Neuronal stem cell (in vitro differentiated cells): ENCODE data around the gene PMS2.
"Not testable (repeated sequence)": the region's sequence is repeated elsewhere in the genome, so short reads cannot be mapped to it uniquely, and the experiment has no call there.

Experiments used
- DNase-seq: peaks from one replicate; pipeline ENCODE4 v3.0.0-alpha.2; 2013; ENCODE audit warnings: low spot score
- H2AFZ ChIP-seq: one replicate; pipeline ENCODE4 v1.6.1; 2013; ENCODE audit warnings: mild to moderate bottlenecking, low read length, inconsistent platforms
- H2AK5ac ChIP-seq: 2 replicates; pipeline ENCODE4 v1.6.1; 2013; ENCODE audit warnings: low read depth, mild to moderate bottlenecking, inconsistent platforms, low read length, moderate library complexity, mixed read lengths
- H2BK120ac ChIP-seq: 2 replicates; pipeline ENCODE4 v1.6.1; 2013; ENCODE audit warnings: low read depth, mild to moderate bottlenecking, inconsistent platforms, low read length, moderate library complexity, mixed read lengths
- H2BK12ac ChIP-seq: one replicate; pipeline ENCODE4 v1.6.1; 2013; ENCODE audit warnings: low read length, inconsistent platforms
- H2BK15ac ChIP-seq: 2 replicates; pipeline ENCODE4 v1.6.1; 2013; ENCODE audit warnings: mild to moderate bottlenecking, low read length, inconsistent platforms, mixed read lengths
- H2BK5ac ChIP-seq: one replicate; pipeline ENCODE4 v1.6.1; 2013; ENCODE audit warnings: inconsistent platforms, mild to moderate bottlenecking, low read length, moderate library complexity
- H3K14ac ChIP-seq: one replicate; pipeline ENCODE4 v1.6.1; 2013; ENCODE audit warnings: low read length, inconsistent platforms
- H3K18ac ChIP-seq: 2 replicates; pipeline ENCODE4 v1.6.1; 2013; ENCODE audit warnings: low read length, inconsistent platforms
- H3K23ac ChIP-seq: 2 replicates; pipeline ENCODE4 v1.6.1; 2013; ENCODE audit warnings: low read depth, mild to moderate bottlenecking, mixed read lengths, low read length, inconsistent platforms; ENCODE audit not compliant: poor library complexity
- H3K27ac ChIP-seq: replicated peaks from 3 replicates; pipeline ENCODE4 v1.5.1; 2013; ENCODE audit warnings: low read length, inconsistent platforms
- H3K27me3 ChIP-seq, 3 experiments: 2 replicates each; pipeline ENCODE4 v1.6.1; 2013; ENCODE audit warnings: low read length in 3 of 3, mild to moderate bottlenecking in 2 of 3, inconsistent platforms in 1 of 3, low read depth in 1 of 3, mixed read lengths in 1 of 3, moderate library complexity in 1 of 3; ENCODE audit not compliant: control insufficient read depth in 3 of 3, insufficient read depth in 3 of 3
- H3K36me3 ChIP-seq, 2 donors: replicated peaks in 1 of 2; 2 replicates each; pipeline ENCODE4 v1.6.1; 2013; ENCODE audit warnings: low read length in 2 of 2; ENCODE audit not compliant: control insufficient read depth in 2 of 2, insufficient read depth in 2 of 2
- H3K4ac ChIP-seq: 2 replicates; pipeline ENCODE4 v1.6.1; 2013; ENCODE audit warnings: inconsistent platforms, mild to moderate bottlenecking, low read length, moderate library complexity
- H3K4me1 ChIP-seq, 2 donors: 1 replicate in 1 of 2; 2 replicates in 1 of 2; pipeline ENCODE4 v1.6.1; 2013; ENCODE audit warnings: low read length in 2 of 2, low read depth in 1 of 2; ENCODE audit not compliant: control insufficient read depth in 2 of 2, insufficient read depth in 1 of 2
- H3K4me2 ChIP-seq: one replicate; pipeline ENCODE4 v1.6.1; 2013; ENCODE audit warnings: mild to moderate bottlenecking, low read length, inconsistent platforms; ENCODE audit not compliant: insufficient read depth, poor library complexity, severe bottlenecking
- H3K4me3 ChIP-seq, 2 donors: 2 replicates each; pipeline ENCODE4 v1.5.1; 2013; ENCODE audit warnings: low read length in 2 of 2, mild to moderate bottlenecking in 2 of 2, inconsistent platforms in 1 of 2, moderate library complexity in 1 of 2
- H3K79me1 ChIP-seq: one replicate; pipeline ENCODE4 v1.6.1; 2013; ENCODE audit warnings: low read depth, mild to moderate bottlenecking, inconsistent platforms, low read length, moderate library complexity
- H3K9ac ChIP-seq: one replicate; pipeline ENCODE4 v1.6.1; 2013; ENCODE audit warnings: mild to moderate bottlenecking, low read depth, low read length, inconsistent platforms; ENCODE audit not compliant: poor library complexity
- H3K9me3 ChIP-seq, 2 donors: replicated peaks in 1 of 2; 2 replicates each; pipeline versions ENCODE3 to v1.6.1; 2013; ENCODE audit warnings: low read length in 2 of 2, mild to moderate bottlenecking in 2 of 2, inconsistent platforms in 1 of 2, low read depth in 1 of 2, mixed read lengths in 1 of 2, moderate library complexity in 1 of 2; ENCODE audit not compliant: control insufficient read depth in 2 of 2, insufficient read depth in 1 of 2
- H4K8ac ChIP-seq: one replicate; pipeline ENCODE4 v1.6.1; 2013; ENCODE audit warnings: low read depth, mild to moderate bottlenecking, inconsistent platforms, low read length, moderate library complexity
- H4K91ac ChIP-seq: one replicate; pipeline ENCODE4 v1.6.1; 2013; ENCODE audit warnings: low read length, low read depth, mild to moderate bottlenecking, inconsistent platforms; ENCODE audit not compliant: poor library complexity
- WGBS, 2 donors: extraction: QIAGEN DNeasy Blood & Tissue Kit; methylation state at CpG; one replicate each; pipeline ENCODE4 v1.1.7; 2013; ENCODE audit warnings: missing lambda C conversion rate in 2 of 2, mixed read lengths in 1 of 2; ENCODE audit not compliant: insufficient read length in 2 of 2, insufficient replicate concordance in 1 of 2; ENCODE audit errors: extremely low coverage in 2 of 2; 5-methylcytosine and 5-hydroxymethylcytosine counted together

Gene PMS2

DNA sequence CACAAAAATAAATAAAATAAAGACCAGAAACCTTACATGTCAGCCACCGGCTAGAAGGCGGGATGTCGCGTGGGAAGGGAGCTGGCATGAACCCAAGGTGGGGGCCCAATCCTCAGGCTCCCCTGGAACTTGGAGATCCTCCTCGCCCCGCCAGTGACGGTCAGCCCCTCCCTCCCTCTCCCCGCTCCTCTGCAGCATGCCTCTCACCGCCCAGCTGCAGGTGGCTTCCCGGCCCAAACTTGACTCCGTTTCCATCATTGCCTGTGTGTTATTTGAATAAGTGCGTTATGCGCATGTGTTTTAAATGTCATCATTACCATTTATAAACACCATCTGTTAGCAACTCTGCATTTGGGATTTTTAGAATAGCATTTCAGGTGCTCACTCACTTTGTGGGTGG is 45.6 kb downstream of the PMS2 start:
- not testable (repeated sequence) for H3K4ac ChIP-seq, H2BK12ac ChIP-seq, H3K27me3 ChIP-seq, H3K36me3 ChIP-seq, H3K9ac ChIP-seq, H2BK5ac ChIP-seq, H4K8ac ChIP-seq, H2AFZ ChIP-seq, H3K4me1 ChIP-seq, H2BK120ac ChIP-seq, H3K27ac ChIP-seq, H3K4me2 ChIP-seq, H3K18ac ChIP-seq, H3K14ac ChIP-seq, H3K4me3 ChIP-seq, DNase-seq, H3K23ac ChIP-seq, H2BK15ac ChIP-seq, H3K79me1 ChIP-seq, H2AK5ac ChIP-seq, H4K91ac ChIP-seq, H3K9me3 ChIP-seq
- no CpG with 5 or more reads among the region's 13 CpGs for WGBS, 2 donors

DNA sequence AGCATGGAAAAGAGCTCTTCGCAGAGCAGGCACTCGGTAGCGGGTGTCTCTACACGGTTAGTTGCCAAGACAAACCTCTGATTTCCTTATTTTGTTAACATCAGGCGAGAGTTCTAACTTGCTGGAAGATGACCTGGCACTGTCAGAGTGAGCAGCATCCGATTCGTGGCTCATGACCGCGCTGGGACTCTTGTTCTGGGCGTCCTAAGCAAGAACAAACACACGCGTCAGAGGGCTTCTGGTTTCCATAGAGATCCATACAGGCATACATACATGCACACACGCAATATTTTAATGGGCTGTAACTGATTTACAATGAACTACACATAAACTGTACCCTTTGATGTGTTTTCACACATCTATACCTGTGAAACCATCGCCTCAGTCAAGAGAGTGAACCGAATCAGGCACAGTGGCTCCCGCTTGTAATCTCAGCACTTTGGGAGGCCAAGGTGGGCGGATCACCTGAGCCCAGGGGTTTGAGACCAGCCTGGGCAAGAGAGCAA is 73.9 kb downstream of the PMS2 start:
- not testable (repeated sequence) for H4K91ac ChIP-seq, H3K27me3 ChIP-seq, H3K36me3 ChIP-seq, H2BK12ac ChIP-seq, H3K14ac ChIP-seq, H3K18ac ChIP-seq, H3K9ac ChIP-seq, H3K27ac ChIP-seq, H2AK5ac ChIP-seq, H3K4me3 ChIP-seq, H3K9me3 ChIP-seq, H3K4ac ChIP-seq, H2AFZ ChIP-seq, H3K4me1 ChIP-seq, H2BK5ac ChIP-seq, H3K4me2 ChIP-seq, H4K8ac ChIP-seq, H2BK15ac ChIP-seq, H3K23ac ChIP-seq, H2BK120ac ChIP-seq, DNase-seq, H3K79me1 ChIP-seq
- WGBS, 2 donors: no CpG with 5 or more reads among the region's 17 CpGs

DNA sequence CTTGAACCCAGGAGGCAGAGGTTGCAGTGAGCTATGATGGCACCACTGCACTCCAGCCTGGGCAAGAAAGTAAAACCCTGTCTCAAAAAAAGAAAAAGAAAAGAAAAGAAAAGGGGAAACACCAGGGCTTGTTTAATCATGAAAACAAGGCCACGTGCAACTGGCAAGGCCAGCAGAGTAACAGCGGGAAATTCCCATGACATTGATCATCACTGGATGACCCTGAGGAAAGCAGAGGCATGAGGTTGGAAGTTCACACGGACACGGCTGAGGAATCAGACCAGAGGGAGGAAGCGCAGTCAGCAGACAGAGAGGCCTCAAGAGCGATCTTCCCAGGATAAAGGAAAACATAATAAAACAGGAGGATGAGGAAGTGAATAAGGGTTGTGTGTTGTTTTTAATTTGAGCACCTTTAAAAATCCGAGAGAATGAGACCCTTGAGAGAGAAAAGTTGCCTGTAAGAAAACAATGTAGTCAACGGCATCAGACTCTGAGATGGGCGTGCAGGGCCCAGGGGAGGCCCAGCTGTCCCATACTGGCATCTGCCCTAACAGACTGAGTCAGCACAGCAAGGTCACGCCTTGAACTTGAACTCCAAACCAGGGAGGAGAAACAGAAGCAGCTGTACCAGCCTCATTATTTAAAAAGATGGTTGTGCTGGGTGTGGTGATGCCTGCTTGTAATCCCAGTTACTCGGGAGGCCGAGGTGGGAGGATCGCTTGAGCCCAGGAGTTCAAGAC is 76.8 kb downstream of the PMS2 start:
- not testable (repeated sequence) for H3K4me1 ChIP-seq, H3K18ac ChIP-seq, H3K9me3 ChIP-seq, H3K4me2 ChIP-seq, H3K27me3 ChIP-seq, H3K4me3 ChIP-seq, H3K23ac ChIP-seq, H2BK12ac ChIP-seq, H2BK5ac ChIP-seq, H4K91ac ChIP-seq, H4K8ac ChIP-seq, H3K27ac ChIP-seq, H3K4ac ChIP-seq, H2AFZ ChIP-seq, H2BK120ac ChIP-seq, H3K79me1 ChIP-seq, H3K14ac ChIP-seq, H2BK15ac ChIP-seq, H3K36me3 ChIP-seq, H3K9ac ChIP-seq, DNase-seq, H2AK5ac ChIP-seq
- WGBS, 2 donors: no CpG with 5 or more reads among the region's 13 CpGs

GRCh38 chr7:5931250-5931649 is 77.6 kb downstream of the PMS2 start:
- not testable (repeated sequence) for H2BK15ac ChIP-seq, H4K8ac ChIP-seq, H2AK5ac ChIP-seq, H3K79me1 ChIP-seq, H3K9ac ChIP-seq, H3K36me3 ChIP-seq, H2BK5ac ChIP-seq, H3K4me1 ChIP-seq, H3K9me3 ChIP-seq, H3K4me2 ChIP-seq, H3K18ac ChIP-seq, H3K23ac ChIP-seq, H2AFZ ChIP-seq, H3K27ac ChIP-seq, H2BK120ac ChIP-seq, H3K27me3 ChIP-seq, H3K14ac ChIP-seq, H2BK12ac ChIP-seq, H3K4me3 ChIP-seq, DNase-seq, H4K91ac ChIP-seq, H3K4ac ChIP-seq
- no CpG with 5 or more reads among the region's 14 CpGs for WGBS, 2 donors
